HepG2 (cell line): ENCODE measurements around the gene DNAJB8. TPM values are rescaled to one million over a fixed set of nuclear protein-coding genes. Genes with fewer than 3 reads are reported as not detected.

Source experiments
- ATAC-seq: fragments of 200-7000 bp; cut with Tn5 transposase; 3 replicates; pipeline ENCODE4 v1.9.1; 2020; ENCODE audit warnings: mild to moderate bottlenecking, moderate library complexity
- BruUV-seq: library from RNA; stranded (reverse); fragments of 400-500 nt; replicated peaks from 2 replicates; lab custom pipeline; 2021; lab: Mats Ljungman, UMichigan
- CTCF ChIA-PET: fragments of 300-600 bp; formaldehyde crosslinking; extraction: SDS; loops from one replicate; lab custom pipeline; 2021; ENCODE audit warnings: low total read pairs, inconsistent platforms, low intra/inter-chr PET ratio; lab: Yijun Ruan, JAX
- POLR2A ChIA-PET: fragments of 350-600 bp; sonication (Branson Sonifier 250); formaldehyde crosslinking; loops from one replicate; lab custom pipeline; 2020; ENCODE audit warnings: antibody characterized with exemption, inconsistent platforms; lab: Yijun Ruan, JAX
- DNase-seq: peaks from one replicate; pipeline ENCODE4 v3.0.0-alpha.2; 2015; ENCODE audit warnings: low spot score
- FAIRE-seq: peaks from 3 replicates; lab custom pipeline; 2011; peaks lifted over from hg19 to GRCh38; lab: Jason Lieb, UNC
- H2AFZ ChIP-seq: one replicate; pipeline ENCODE4 v1.6.1; 2011; ENCODE audit warnings: low read length, inconsistent platforms
- H3K27ac ChIP-seq: fragments of 300-600 bp; 3 replicates; pipeline ENCODE4 v1.8.0; 2011; ENCODE audit warnings: mixed run types, mild to moderate bottlenecking, mixed read lengths, low read length, inconsistent platforms; ENCODE audit not compliant: insufficient read depth; ENCODE audit errors: extremely low read length
- H3K27me3 ChIP-seq, 2 experiments: fragments of 200-600 bp in 1 of 2; 2 replicates in 1 of 2; 3 replicates in 1 of 2; pipeline versions ENCODE4 v1.6.0 to v1.8.0; 2011; ENCODE audit warnings: low read length in 2 of 2, mild to moderate bottlenecking in 2 of 2, moderate library complexity in 2 of 2, inconsistent platforms in 1 of 2; ENCODE audit not compliant: insufficient read depth in 2 of 2, control insufficient read depth in 1 of 2
- H3K36me3 ChIP-seq, 2 experiments: fragments of 200-600 bp in 1 of 2; replicated peaks in 1 of 2; 2 replicates in 1 of 2; 3 replicates in 1 of 2; pipeline versions ENCODE4 v1.5.1 to v1.8.0; 2011; ENCODE audit warnings: low read length in 2 of 2, inconsistent platforms in 1 of 2; ENCODE audit not compliant: insufficient read depth in 2 of 2, control insufficient read depth in 1 of 2
- H3K4me1 ChIP-seq: 2 replicates; pipeline ENCODE4 v1.5.1; 2012; ENCODE audit warnings: low read length, inconsistent platforms; ENCODE audit not compliant: insufficient read depth
- H3K4me2 ChIP-seq: 2 replicates; pipeline ENCODE4 v1.6.0; 2011; ENCODE audit warnings: low read depth, low read length, inconsistent platforms
- H3K4me3 ChIP-seq, 3 experiments: fragments of 200-600 bp in 1 of 3; sonication (generic), shearing (Covaris generic) in 1 of 3; replicated peaks in 1 of 3; 2 replicates each; pipeline ENCODE4 v1.5.1; 2011 to 2016; ENCODE audit warnings: low read length in 3 of 3, inconsistent platforms in 2 of 3, low read depth in 2 of 3, mild to moderate bottlenecking in 2 of 3, control low read depth in 1 of 3, mixed read lengths in 1 of 3; ENCODE audit not compliant: insufficient read depth in 1 of 3
- H3K79me2 ChIP-seq: one replicate; pipeline ENCODE4 v1.6.1; 2011; ENCODE audit warnings: low read length, inconsistent platforms; ENCODE audit not compliant: insufficient read depth
- H3K9ac ChIP-seq: 2 replicates; pipeline ENCODE4 v1.6.0; 2011; ENCODE audit warnings: mild to moderate bottlenecking, low read depth, low read length, inconsistent platforms; ENCODE audit not compliant: insufficient read depth
- H3K9me3 ChIP-seq: 2 replicates; pipeline ENCODE4 v1.5.1; 2012; ENCODE audit warnings: mild to moderate bottlenecking, low read length
- H4K20me1 ChIP-seq: 2 replicates; pipeline ENCODE4 v1.6.0; 2011; ENCODE audit warnings: inconsistent platforms, mild to moderate bottlenecking, low read length, moderate library complexity; ENCODE audit not compliant: insufficient read depth
- DDIT3 ChIP-seq: sonication (generic); formaldehyde crosslinking; IDR thresholded peaks from 2 replicates; pipeline ENCODE4 v1.4.0; 2020; ENCODE audit warnings: mild to moderate bottlenecking, missing genetic modification reagents
- EED ChIP-seq: sonication (generic); formaldehyde crosslinking; IDR thresholded peaks from 2 replicates; pipeline ENCODE4 v1.5.0; 2020; ENCODE audit warnings: mild to moderate bottlenecking, missing genetic modification reagents
- EZH2 ChIP-seq: conservative IDR thresholded peaks from 2 replicates; pipeline ENCODE4 v1.6.1; 2012; ENCODE audit warnings: mild to moderate bottlenecking, low read depth, low read length, moderate library complexity
- GABPB1 ChIP-seq: IDR thresholded peaks from 2 replicates; pipeline ENCODE4 v1.6.1; 2016; ENCODE audit warnings: mild to moderate bottlenecking, missing genetic modification reagents, moderate library complexity, missing compliant biosample characterization
- GFI1 ChIP-seq: sonication (generic); formaldehyde crosslinking; IDR thresholded peaks from 2 replicates; pipeline ENCODE4 v1.5.0; 2020; ENCODE audit warnings: missing genetic modification reagents, mild to moderate bottlenecking, borderline replicate concordance
- HNRNPL ChIP-seq: fragments of 200-400 bp; formaldehyde crosslinking; IDR thresholded peaks from 2 replicates; pipeline ENCODE4 v1.6.1; 2017; ENCODE audit warnings: mild to moderate bottlenecking, low read depth, low read length
- JDP2 ChIP-seq: sonication (generic); formaldehyde crosslinking; IDR thresholded peaks from 2 replicates; pipeline ENCODE4 v1.8.1; 2022; ENCODE audit warnings: missing genetic modification reagents, borderline replicate concordance
- PHF21A ChIP-seq: sonication (generic); formaldehyde crosslinking; IDR thresholded peaks from 2 replicates; pipeline ENCODE4 v1.5.0; 2020; ENCODE audit warnings: mild to moderate bottlenecking, missing genetic modification reagents
- RFX5 ChIP-seq: IDR thresholded peaks from 2 replicates; pipeline ENCODE4 v1.6.1; 2011; ENCODE audit warnings: low read depth, low read length, improper control_type of control experiment
- THAP8 ChIP-seq: sonication (generic); formaldehyde crosslinking; IDR thresholded peaks from 2 replicates; pipeline ENCODE4 v1.5.1; 2020; ENCODE audit warnings: missing genetic modification reagents, mild to moderate bottlenecking, borderline replicate concordance
- ZNF501 ChIP-seq: sonication (generic); formaldehyde crosslinking; IDR thresholded peaks from 2 replicates; pipeline ENCODE4 v1.5.1; 2020; ENCODE audit warnings: mild to moderate bottlenecking, moderate library complexity, missing genetic modification reagents
- ZNF547 ChIP-seq: sonication (generic); formaldehyde crosslinking; IDR thresholded peaks from 2 replicates; pipeline ENCODE4 v1.5.1; 2020; ENCODE audit warnings: mild to moderate bottlenecking, missing genetic modification reagents
- ZNF777 ChIP-seq: sonication (generic); formaldehyde crosslinking; IDR thresholded peaks from 2 replicates; pipeline ENCODE4 v1.4.0; 2020; ENCODE audit warnings: missing genetic modification reagents
- WGBS: methylation state at CpG from one replicate; pipeline ENCODE4 v1.1.6; 2017; ENCODE audit warnings: low lambda C conversion rate; 5-methylcytosine and 5-hydroxymethylcytosine counted together
- in situ Hi-C: cut with HindIII; loops from 2 replicates; pipeline ENCODE4 v1.10.0; 2017; ENCODE audit warnings: low pct_unique_long_range_greater_than_20kb; ENCODE audit not compliant: extremely low pct_ligation_motif_present
- intact Hi-C: fragments of 100-400 bp; cut with micrococcal nuclease; formaldehyde crosslinking; loops from one replicate; pipeline ENCODE4 v1.10.0; 2022; ENCODE audit not compliant: unreplicated experiment
- polyA plus RNA-seq, 8 experiments: library from polyadenylated mRNA; depleted of rRNA in 3 of 8; stranded (reverse) in 7 of 8; unstranded in 1 of 8; fragments of >200 nt; fragmentation: Illumina TruSeq in 4 of 8; extraction: Trizol in 4 of 8; gene quantifications; 2 replicates each; pipeline versions ENCODE4 v1.2.1 to v1.2.3, GENCODE V29; 2011 to 2016; ENCODE audit warnings: low read depth in 4 of 8, missing spikeins in 1 of 8, mixed read lengths in 1 of 8; ENCODE audit not compliant: insufficient read depth in 1 of 8
- total RNA-seq, 5 experiments: library from RNA; depleted of rRNA; stranded (reverse); fragments of >200 nt; fragmentation: Illumina TruSeq; extraction: Trizol; gene quantifications; 2 replicates each; pipeline ENCODE4 v1.2.3, GENCODE V29; 2016; ENCODE audit warnings: low read depth in 1 of 5

Gene DNAJB8
- total and polyA plus RNA-seq, 2 of the 13 experiments (the other 11 are each of a cell fraction or from before 2014, with no cell fraction given): not detected

GRCh38 chr3:128432301-128432970, 34.3 kb downstream of the DNAJB8 start:
- no TSS peak for BruUV-seq
- ATAC-seq (peak; percentile 16), FAIRE-seq (no peak)

GRCh38 chr3:128431803-128432300, 34.8 kb downstream of the DNAJB8 start:
- Histone ChIP-seq H3K4me2 (peak overlapping the region; percentile 80), H3K9ac (no peak overlapping the region), H3K4me1 (peaks cover 12% of the 10 kb centered on the region; the same call in 1 of the 2 replicates), H3K79me2 (no peaks in the 10 kb centered on the region), H3K9me3 (no peaks in the 10 kb centered on the region), H2AFZ (no peak overlapping the region), H3K36me3 (no peaks in the 10 kb centered on the region), H3K27me3 (peaks cover 18 to 76% of the 10 kb centered on the region in 2 experiments), H3K27ac (no peak overlapping the region), H4K20me1 (no peaks in the 10 kb centered on the region), H3K4me3 (peak overlapping the region in 2 of 3 experiments; percentile 39 to 64; a peak in 2 of 6 replicates)
- WGBS: 49% methylated on average over 12 of the region's 13 CpGs
- intact Hi-C loops: no loop called here
- DNase-seq: no peak
- POLR2A ChIA-PET: no interaction called here
- no TSS peak for BruUV-seq
- CTCF ChIA-PET: no interaction called here
- in situ Hi-C loops: no loop called here
- no peak for ATAC-seq
- no peak for FAIRE-seq
- TF ChIP-seq EED (CRISPR knock-in tag) (0 out of 2 replicates have a peak, but pooled peaks have one; percentile 41), RFX5 (no peak), THAP8 (CRISPR knock-in tag) (no peak), DDIT3 (CRISPR knock-in tag) (no peak), EZH2 (0 out of 2 replicates have a peak, but pooled peaks have one; percentile 14)

More at GRCh38 chr3:128432301-128432970, 34.3 kb downstream of the DNAJB8 start:
- WGBS: 5% methylated on average over 17 of the region's 43 CpGs
- Histone ChIP-seq H3K27ac (no peak overlapping the region), H3K4me1 (0 out of 2 replicates have a peak, but pooled peaks cover 7% of the 10 kb centered on the region), H3K9ac (no peak overlapping the region), H4K20me1 (no peaks in the 10 kb centered on the region), H3K27me3 (peaks cover 18 to 72% of the 10 kb centered on the region in 2 experiments), H3K36me3 (no peaks in the 10 kb centered on the region), H3K79me2 (no peaks in the 10 kb centered on the region), H2AFZ (no peak overlapping the region), H3K4me2 (peak overlapping the region; percentile 80), H3K9me3 (no peaks in the 10 kb centered on the region), H3K4me3 (peak overlapping the region; percentile 39 to 64 (median 43); a peak in 5 of 6 replicates)
- TF ChIP-seq HNRNPL (0 out of 2 replicates have a peak, but pooled peaks have one; percentile 61), ZNF501 (CRISPR knock-in tag) (no peak), GFI1 (no peak), JDP2 (CRISPR knock-in tag) (no peak), ZNF777 (CRISPR knock-in tag) (0 out of 2 replicates have a peak, but pooled peaks have one; percentile 29), PHF21A (CRISPR knock-in tag) (0 out of 2 replicates have a peak, but pooled peaks have one; percentile 23), GABPB1 (CRISPR knock-in tag) (peak; percentile 40; the same call in 1 of the 2 replicates), ZNF547 (CRISPR knock-in tag) (no peak)
- in situ Hi-C loops (no loop called here), intact Hi-C loops (no loop called here)
- ChIA-PET CTCF (no interaction called here), POLR2A (no interaction called here)
- DNase-seq: no peak
